ENCODE results near the gene CLCN6. TPM values are rescaled to one million over a fixed set of nuclear protein-coding genes. Genes with fewer than 3 reads are reported as not detected.

Gene CLCN6
- total RNA-seq, 1 donor from 2014 or later: 6.6 TPM

DNA sequence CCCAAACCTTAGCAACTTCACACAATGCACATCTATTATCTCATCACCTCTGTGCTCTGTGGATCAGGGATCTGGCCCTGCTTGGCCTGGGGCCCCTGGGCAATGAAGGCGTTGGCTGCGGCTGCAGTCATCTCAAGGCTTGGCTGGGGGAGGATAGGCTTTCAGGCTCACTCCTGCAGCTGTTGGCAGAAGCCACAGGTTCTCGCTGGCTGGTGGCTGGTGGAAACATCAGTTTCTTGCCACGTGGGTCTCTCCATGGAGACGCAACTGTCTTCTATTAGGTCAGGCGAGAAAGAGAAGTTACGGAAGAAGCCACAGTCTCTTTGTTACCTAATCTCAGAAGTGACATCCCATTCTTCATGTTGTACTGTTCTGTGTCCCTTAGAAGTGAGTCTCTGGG is 45.2 kb downstream of the CLCN6 start:
- FAIRE-seq: no peak
- DNase-seq (ENCODE audit: low read depth): no peak
- no peak overlapping the region for H3K4me3 ChIP-seq (ENCODE audit: low read depth, low read length)
- H3K27me3 ChIP-seq (ENCODE audit: control insufficient read depth, insufficient read depth, low read length): no peaks in the 10 kb centered on the region
- TF ChIP-seq, protein P1, sequence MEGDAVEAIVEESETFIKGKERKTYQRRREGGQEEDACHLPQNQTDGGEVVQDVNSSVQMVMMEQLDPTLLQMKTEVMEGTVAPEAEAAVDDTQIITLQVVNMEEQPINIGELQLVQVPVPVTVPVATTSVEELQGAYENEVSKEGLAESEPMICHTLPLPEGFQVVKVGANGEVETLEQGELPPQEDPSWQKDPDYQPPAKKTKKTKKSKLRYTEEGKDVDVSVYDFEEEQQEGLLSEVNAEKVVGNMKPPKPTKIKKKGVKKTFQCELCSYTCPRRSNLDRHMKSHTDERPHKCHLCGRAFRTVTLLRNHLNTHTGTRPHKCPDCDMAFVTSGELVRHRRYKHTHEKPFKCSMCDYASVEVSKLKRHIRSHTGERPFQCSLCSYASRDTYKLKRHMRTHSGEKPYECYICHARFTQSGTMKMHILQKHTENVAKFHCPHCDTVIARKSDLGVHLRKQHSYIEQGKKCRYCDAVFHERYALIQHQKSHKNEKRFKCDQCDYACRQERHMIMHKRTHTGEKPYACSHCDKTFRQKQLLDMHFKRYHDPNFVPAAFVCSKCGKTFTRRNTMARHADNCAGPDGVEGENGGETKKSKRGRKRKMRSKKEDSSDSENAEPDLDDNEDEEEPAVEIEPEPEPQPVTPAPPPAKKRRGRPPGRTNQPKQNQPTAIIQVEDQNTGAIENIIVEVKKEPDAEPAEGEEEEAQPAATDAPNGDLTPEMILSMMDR (IDR thresholded peaks at IDR 0.05; ENCODE audit: insufficient read depth, low read length, severe bottlenecking): no peak
- H3K36me3 ChIP-seq (ENCODE audit: control insufficient read depth, insufficient read depth, low read length): no peaks in the 10 kb centered on the region

DNA sequence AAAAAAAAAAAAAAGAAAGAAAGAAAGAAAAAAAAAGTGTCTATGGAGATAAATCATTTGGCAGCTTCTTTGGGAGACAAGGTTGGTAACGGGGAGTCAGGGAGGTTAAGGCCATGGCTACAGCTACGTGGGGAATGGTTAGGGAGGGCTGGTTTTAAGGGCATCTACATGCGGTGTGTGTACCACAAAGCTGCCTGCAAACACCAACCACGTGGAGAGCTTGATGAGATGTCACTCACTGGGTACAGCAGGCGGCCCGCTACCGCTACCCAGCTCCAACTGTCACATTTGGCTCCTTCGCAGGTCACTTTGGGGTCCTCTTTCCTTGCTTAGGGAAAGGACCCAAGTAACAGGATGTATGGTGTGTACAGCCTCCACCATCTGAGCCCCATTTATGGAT is 48.5 kb downstream of the CLCN6 start:
- DNase-seq (ENCODE audit: low read depth) (no peak), FAIRE-seq (no peak)
- Histone ChIP-seq H3K4me3 (ENCODE audit: low read depth, low read length) (no peak overlapping the region), H3K36me3 (ENCODE audit: control insufficient read depth, insufficient read depth, low read length) (no peaks in the 10 kb centered on the region), H3K27me3 (ENCODE audit: control insufficient read depth, insufficient read depth, low read length) (peaks cover 19% of the 10 kb centered on the region)
- TF ChIP-seq, protein P1 (IDR thresholded peaks at IDR 0.05; ENCODE audit: insufficient read depth, low read length, severe bottlenecking): no peak

DNA sequence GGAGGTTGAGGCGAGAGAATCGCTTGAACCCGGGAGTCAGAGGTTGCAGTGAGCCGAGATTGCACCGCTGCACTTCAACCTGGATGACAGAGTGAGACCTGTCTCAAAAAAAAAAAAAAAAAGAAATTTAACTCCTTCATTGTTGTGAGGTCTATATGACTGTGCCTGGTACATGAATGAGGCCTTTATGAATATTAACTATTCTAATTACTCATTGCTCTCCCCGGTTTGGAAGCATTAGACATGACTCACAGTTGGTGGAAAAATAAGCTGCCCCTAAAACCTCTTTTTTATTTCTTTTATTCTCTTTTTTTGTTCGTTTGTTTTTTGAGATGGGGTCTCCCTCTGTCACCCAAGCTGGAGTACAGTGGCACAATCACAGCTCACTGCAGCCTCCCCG is 49.4 kb downstream of the CLCN6 start:
- peak; percentile 39 for DNase-seq (ENCODE audit: low read depth)
- peaks cover 24% of the 10 kb centered on the region for H3K27me3 ChIP-seq (ENCODE audit: control insufficient read depth, insufficient read depth, low read length)
- no peak for FAIRE-seq
- TF ChIP-seq, protein P1 (IDR thresholded peaks at IDR 0.05; ENCODE audit: insufficient read depth, low read length, severe bottlenecking): no peak
- H3K4me3 ChIP-seq (ENCODE audit: low read depth, low read length): no peak overlapping the region
- H3K36me3 ChIP-seq (ENCODE audit: control insufficient read depth, insufficient read depth, low read length): no peaks in the 10 kb centered on the region

DNA sequence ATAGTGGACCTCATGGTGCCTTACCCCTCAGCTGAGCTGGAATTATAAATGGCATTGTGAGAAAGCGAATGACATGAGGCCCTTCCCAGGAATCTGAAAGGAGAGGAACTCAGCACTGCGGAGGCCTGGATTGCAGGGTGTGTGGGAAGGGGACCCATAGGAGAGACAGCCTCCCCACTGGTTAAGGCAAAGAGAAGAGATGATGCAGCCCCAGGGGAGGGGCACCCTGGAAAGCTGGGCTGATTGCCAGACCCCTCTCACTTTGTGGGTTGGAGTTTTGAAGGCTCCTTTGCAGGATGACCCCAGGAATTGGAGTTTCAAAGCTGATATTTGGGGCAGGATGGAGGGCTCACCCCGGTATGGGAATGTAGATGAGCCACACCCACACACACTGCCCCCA is 50.7 kb downstream of the CLCN6 start:
- no peaks in the 10 kb centered on the region for H3K36me3 ChIP-seq (ENCODE audit: control insufficient read depth, insufficient read depth, low read length)
- H3K4me3 ChIP-seq (ENCODE audit: low read depth, low read length): no peak overlapping the region
- TF ChIP-seq, protein P1 (IDR thresholded peaks at IDR 0.05; ENCODE audit: insufficient read depth, low read length, severe bottlenecking): no peak
- FAIRE-seq (no peak), DNase-seq (ENCODE audit: low read depth) (no peak)
- H3K27me3 ChIP-seq (ENCODE audit: control insufficient read depth, insufficient read depth, low read length): peaks cover 27% of the 10 kb centered on the region

DNA sequence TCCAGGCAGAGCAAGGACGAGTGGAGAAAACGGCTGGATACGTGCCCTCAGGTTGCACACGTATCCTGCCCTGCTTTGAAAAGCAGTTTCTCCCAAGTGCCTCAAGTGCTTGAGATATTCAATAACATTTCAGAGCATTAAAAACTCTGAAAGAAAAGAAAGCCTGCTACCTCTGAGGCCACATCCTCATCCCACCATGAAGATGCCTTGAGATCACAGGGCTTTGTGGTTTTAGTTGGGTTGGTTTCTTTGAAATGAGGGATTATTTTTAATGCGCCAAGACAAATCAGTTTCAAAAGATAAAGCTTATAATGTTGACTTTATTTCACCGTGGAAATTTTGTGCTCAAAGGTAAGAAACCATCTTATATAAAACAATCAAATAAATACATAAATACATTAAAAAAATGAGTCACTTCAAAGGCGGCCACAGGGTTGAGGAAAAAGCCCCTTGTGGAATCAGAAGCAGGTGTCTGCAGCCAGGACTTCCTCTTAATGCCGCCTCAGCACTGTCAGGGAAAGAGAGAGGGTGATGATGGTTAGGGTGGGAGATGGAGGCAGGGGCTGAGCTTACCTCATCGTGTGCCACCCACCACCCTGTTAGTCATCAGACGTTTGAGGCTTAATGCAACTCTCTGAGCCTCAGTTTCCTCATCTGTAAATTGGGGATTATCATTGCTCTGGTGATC is 51.3 kb downstream of the CLCN6 start:
- H3K36me3 ChIP-seq (ENCODE audit: control insufficient read depth, insufficient read depth, low read length): no peaks in the 10 kb centered on the region
- H3K4me3 ChIP-seq (ENCODE audit: low read depth, low read length): no peak overlapping the region
- H3K27me3 ChIP-seq (ENCODE audit: control insufficient read depth, insufficient read depth, low read length): peaks cover 29% of the 10 kb centered on the region
- FAIRE-seq (no peak), DNase-seq (ENCODE audit: low read depth) (no peak)
- TF ChIP-seq, protein P1 (IDR thresholded peaks at IDR 0.05; ENCODE audit: insufficient read depth, low read length, severe bottlenecking): no peak

DNA sequence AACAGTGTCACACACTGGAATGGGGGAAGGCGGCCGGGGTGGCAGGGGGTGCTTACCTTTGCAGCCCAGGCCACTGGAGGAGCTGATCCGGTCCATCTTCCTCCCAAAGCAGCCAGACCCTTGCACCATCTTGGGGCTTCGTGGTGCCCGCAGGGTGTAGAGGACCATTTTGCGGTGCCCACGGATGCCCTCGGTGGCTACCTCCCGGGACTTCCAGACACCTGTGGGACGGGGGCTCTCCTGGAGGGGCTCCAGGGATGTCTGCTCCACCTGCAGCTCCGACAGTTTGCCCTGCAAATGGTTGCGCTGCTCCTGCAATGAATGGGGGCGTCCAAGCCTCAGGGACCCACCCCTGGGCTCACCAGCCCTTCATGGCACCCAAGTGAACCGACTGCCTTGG is 52.2 kb downstream of the CLCN6 start:
- FAIRE-seq: no peak
- Histone ChIP-seq H3K27me3 (ENCODE audit: control insufficient read depth, insufficient read depth, low read length) (peaks cover 29% of the 10 kb centered on the region), H3K36me3 (ENCODE audit: control insufficient read depth, insufficient read depth, low read length) (no peaks in the 10 kb centered on the region), H3K4me3 (ENCODE audit: low read depth, low read length) (no peak overlapping the region)
- TF ChIP-seq, protein P1 (IDR thresholded peaks at IDR 0.05; ENCODE audit: insufficient read depth, low read length, severe bottlenecking): no peak
- DNase-seq (ENCODE audit: low read depth): no peak

Data from bronchial epithelial cell (primary cell).